ENCODE measurements around the gene FRMD5. TPM values are rescaled to one million over a fixed set of nuclear protein-coding genes. Genes with fewer than 3 reads are reported as not detected.

FRMD5 gene
- total RNA-seq, 3 donors from 2014 or later (not counting 1 experiment from before 2014, with no cell fraction given): not detected

- H3K9me3 Mint-ChIP-seq: no peaks in the 10 kb centered on the region
- Histone ChIP-seq H3K9me3 (ENCODE audit: control insufficient read depth, insufficient read depth, low read length) (no peaks in the 10 kb centered on the region), H3K27ac (ENCODE audit: low read length) (no peak overlapping the region), H3K27me3 (ENCODE audit: control insufficient read depth, insufficient read depth, low read length) (no peaks in the 10 kb centered on the region), H3K36me3 (ENCODE audit: control insufficient read depth, insufficient read depth, low read length) (no peaks in the 10 kb centered on the region), H3K4me1 (ENCODE audit: control insufficient read depth, insufficient read depth, low read length) (no peaks in the 10 kb centered on the region), H3K4me3 (ENCODE audit: low read length) (no peak overlapping the region)
- no peak for TF ChIP-seq CTCF (IDR thresholded peaks at IDR 0.05)
- H3K4me1 Mint-ChIP-seq: no peaks in the 10 kb centered on the region
- no peaks in the 10 kb centered on the region for H3K36me3 Mint-ChIP-seq
- no peak overlapping the region for H3K4me3 Mint-ChIP-seq
- 89% methylated on average over 5 of the region's 5 CpGs for WGBS (ENCODE audit: insufficient coverage)
- intact Hi-C loops (cut with micrococcal nuclease): no loop called here
- H3K27ac Mint-ChIP-seq: no peak overlapping the region
- no peak for DNase-seq
- H3K27me3 Mint-ChIP-seq (ENCODE audit: low read depth in 2 of 2): peaks cover 0 to 3% of the 10 kb centered on the region in 2 donors
- no peak for ATAC-seq
These were observed 279.3 kb downstream of the FRMD5 start for GRCh38 chr15:43915631-43916325.

- Mint-ChIP-seq H3K36me3 (no peaks in the 10 kb centered on the region), H3K9me3 (no peaks in the 10 kb centered on the region), H3K4me3 (no peak overlapping the region), H3K27me3 (ENCODE audit: low read depth in 2 of 2) (peaks cover 0 to 3% of the 10 kb centered on the region in 2 donors), H3K4me1 (no peaks in the 10 kb centered on the region), H3K27ac (no peak overlapping the region)
- Histone ChIP-seq H3K27ac (ENCODE audit: low read length) (no peak overlapping the region), H3K27me3 (ENCODE audit: control insufficient read depth, insufficient read depth, low read length) (no peaks in the 10 kb centered on the region), H3K4me3 (ENCODE audit: low read length) (no peak overlapping the region), H3K36me3 (ENCODE audit: control insufficient read depth, insufficient read depth, low read length) (no peaks in the 10 kb centered on the region), H3K9me3 (ENCODE audit: control insufficient read depth, insufficient read depth, low read length) (no peaks in the 10 kb centered on the region), H3K4me1 (ENCODE audit: control insufficient read depth, insufficient read depth, low read length) (no peaks in the 10 kb centered on the region)
- 92% methylated on average over 1 of the region's 1 CpG for WGBS (ENCODE audit: insufficient coverage)
- no peak for TF ChIP-seq CTCF (IDR thresholded peaks at IDR 0.05)
- DNase-seq: no peak
- intact Hi-C loops (cut with micrococcal nuclease): no loop called here
- ATAC-seq: no peak
These were observed 281.1 kb downstream of the FRMD5 start for GRCh38 chr15:43913941-43914340.

- Histone ChIP-seq H3K4me3 (ENCODE audit: low read length) (no peak overlapping the region), H3K27me3 (ENCODE audit: control insufficient read depth, insufficient read depth, low read length) (no peaks in the 10 kb centered on the region), H3K27ac (ENCODE audit: low read length) (no peak overlapping the region), H3K4me1 (ENCODE audit: control insufficient read depth, insufficient read depth, low read length) (no peaks in the 10 kb centered on the region), H3K36me3 (ENCODE audit: control insufficient read depth, insufficient read depth, low read length) (no peaks in the 10 kb centered on the region), H3K9me3 (ENCODE audit: control insufficient read depth, insufficient read depth, low read length) (no peaks in the 10 kb centered on the region)
- DNase-seq (no peak), ATAC-seq (no peak)
- Mint-ChIP-seq H3K27me3 (ENCODE audit: low read depth in 2 of 2) (peaks cover 0 to 3% of the 10 kb centered on the region in 2 donors), H3K9me3 (no peaks in the 10 kb centered on the region), H3K4me3 (no peak overlapping the region), H3K27ac (no peak overlapping the region), H3K4me1 (no peaks in the 10 kb centered on the region), H3K36me3 (no peaks in the 10 kb centered on the region)
- intact Hi-C loops (cut with micrococcal nuclease): no loop called here
- no CpG with 5 or more reads among the region's 1 CpG for WGBS (ENCODE audit: insufficient coverage)
- TF ChIP-seq CTCF (IDR thresholded peaks at IDR 0.05): no peak
These were observed 281.9 kb downstream of the FRMD5 start for GRCh38 chr15:43913026-43913780.
